Right lobe of liver (tissue), 6 donors: ENCODE measurements around the gene DNPH1. TPM values are rescaled to one million over a fixed set of nuclear protein-coding genes. Genes with fewer than 3 reads are reported as not detected.
A peak's percentile ranks its signal among the peaks of the same experiment; 100 is the strongest.

Experiments used
- ATAC-seq, 4 donors: fragments of 200-7000 bp; cut with Tn5 transposase; one replicate each; pipeline ENCODE4 v1.9.1; 2020; ENCODE audit warnings: mild to moderate bottlenecking in 4 of 4, moderate library complexity in 4 of 4
- DNase-seq, 3 donors: peaks; one replicate each; pipeline ENCODE4 v3.0.0-alpha.2; 2020
- H3K27ac ChIP-seq, 3 donors: fragments of 200-600 bp; one replicate each; pipeline ENCODE4 v1.8.0; 2022
- H3K27me3 ChIP-seq, 2 donors: fragments of 200-600 bp; one replicate each; pipeline ENCODE4 v1.8.0; 2022
- H3K36me3 ChIP-seq, 4 donors: fragments of 200-600 bp; sonication (generic) in 1 of 4; one replicate each; pipeline versions ENCODE4 v1.5.1 to v1.8.0; 2017 to 2022; ENCODE audit warnings: control low read depth in 1 of 4
- H3K4me1 ChIP-seq, 4 donors: fragments of 200-600 bp; sonication (generic) in 1 of 4; one replicate each; pipeline versions ENCODE4 v1.5.1 to v1.8.0; 2017 to 2022; ENCODE audit warnings: control low read depth in 1 of 4
- H3K4me3 ChIP-seq, 3 donors: fragments of 200-600 bp; one replicate each; pipeline ENCODE4 v1.8.0; 2022
- H3K9me3 ChIP-seq, 4 donors: fragments of 200-600 bp; sonication (generic) in 1 of 4; one replicate each; pipeline versions ENCODE4 v1.5.1 to v1.8.0; 2017 to 2022; ENCODE audit warnings: control low read depth in 1 of 4
- CTCF ChIP-seq, 4 donors: fragments of 200-600 bp in 3 of 4; fragments of 450-650 bp in 1 of 4; IDR thresholded peaks; one replicate each; pipeline versions ENCODE4 v1.5.1 to v1.8.0; 2016 to 2022; ENCODE audit warnings: antibody characterized with exemption in 4 of 4, mild to moderate bottlenecking in 2 of 4
- POLR2A ChIP-seq: fragments of 450-650 bp; IDR thresholded peaks from one replicate; pipeline ENCODE4 v1.6.1; 2017; ENCODE audit warnings: antibody characterized with exemption, mild to moderate bottlenecking
- WGBS: methylation state at CpG from one replicate; pipeline ENCODE4 v1.1.6; 2018; ENCODE audit warnings: low coverage, low lambda C conversion rate; ENCODE audit not compliant: insufficient coverage; ENCODE audit errors: missing lambda C conversion rate; 5-methylcytosine and 5-hydroxymethylcytosine counted together
- intact Hi-C, 2 donors: fragments of 100-400 bp; cut with DNase I; formaldehyde crosslinking; loops; one replicate each; pipeline versions ENCODE4 v1.11.2 to v1.14.1; 2022
- total RNA-seq, 6 experiments: library from RNA; depleted of rRNA in 2 of 6; stranded (reverse); fragments of >200 nt in 2 of 6; fragmentation: NEBNext Ultra II Directional in 3 of 6; extraction: Animal tissue kit (Norgen Biotek cat#: 25700) in 3 of 6; gene quantifications; one replicate each; pipeline versions ENCODE4 v1.1.0 to v1.2.4, GENCODE V29; 2016 to 2023
- donor health status: DM: no; HTN: yes; CAD: no.
- donor health status: DM: no; HTN: no; CAD: no.
- donor health status: DM: no; HTN: no; CAD: no.
- donor health status: DM: no; HTN: yes; CAD: no.
- donor health status: DM: no; HTN: yes; CAD: no.

DNPH1 gene
- total RNA-seq, 6 experiments from 2014 or later, result 50.7 to 107 (median 62.4) TPM

- intact Hi-C loops, result no loop called here
- Histone ChIP-seq H3K4me3 (no peak overlapping the region), H3K36me3 (no peaks in the 10 kb centered on the region), H3K27ac (no peak overlapping the region), H3K4me1 (no peaks in the 10 kb centered on the region), H3K27me3 (no peaks in the 10 kb centered on the region), H3K9me3 (no peaks in the 10 kb centered on the region)
- DNase-seq (peak in 1 of 3 donors; percentile 14), ATAC-seq (no peak)
- 77% methylated on average over 9 of the region's 12 CpGs for whole genome bisulfite sequencing
- TF ChIP-seq POLR2A (no peak), CTCF (IDR thresholded peaks at IDR 0.05) (no peak)
These were observed 28.3 kb upstream of the DNPH1 start for GRCh38 chr6:43257367-43258145.

GRCh38 chr6:43256670-43257366 lies 27.5 kb upstream of the DNPH1 start:
- H3K27me3 ChIP-seq, result no peaks in the 10 kb centered on the region
- ATAC-seq (no peak), DNase-seq (no peak)
- H3K36me3 ChIP-seq, result no peaks in the 10 kb centered on the region
- no peaks in the 10 kb centered on the region for H3K4me1 ChIP-seq
- H3K4me3 ChIP-seq, result no peak overlapping the region
- no peak overlapping the region for H3K27ac ChIP-seq
- no peaks in the 10 kb centered on the region for H3K9me3 ChIP-seq
- TF ChIP-seq POLR2A (no peak), CTCF (IDR thresholded peaks at IDR 0.05) (no peak)
- intact Hi-C loops, result no loop called here
- WGBS, result 82% methylated on average over 5 of the region's 9 CpGs

- Histone ChIP-seq H3K4me3 (no peak overlapping the region), H3K9me3 (no peaks in the 10 kb centered on the region), H3K27me3 (no peaks in the 10 kb centered on the region), H3K4me1 (no peaks in the 10 kb centered on the region), H3K36me3 (no peaks in the 10 kb centered on the region), H3K27ac (no peak overlapping the region)
- WGBS, result 30% methylated on average over 2 of the region's 11 CpGs
- TF ChIP-seq POLR2A (no peak), CTCF (IDR thresholded peaks at IDR 0.05) (no peak)
- no peak for DNase-seq
- intact Hi-C loops, result no loop called here
- no peak for ATAC-seq
These were observed 26.2 kb upstream of the DNPH1 start for GRCh38 chr6:43255408-43256054.

GRCh38 chr6:43254846-43255245 lies 25.6 kb upstream of the DNPH1 start:
- H3K27me3 ChIP-seq, result no peaks in the 10 kb centered on the region
- no peak for ATAC-seq
- intact Hi-C loops, result no loop called here

More at GRCh38 chr6:43254846-43255245, 25.6 kb upstream of the DNPH1 start:
- Histone ChIP-seq H3K9me3 (no peaks in the 10 kb centered on the region), H3K27ac (no peak overlapping the region), H3K4me3 (no peak overlapping the region), H3K36me3 (no peaks in the 10 kb centered on the region), H3K4me1 (no peaks in the 10 kb centered on the region)
- no peak for DNase-seq
- WGBS, result 67% methylated on average over 3 of the region's 11 CpGs
- TF ChIP-seq CTCF (IDR thresholded peaks at IDR 0.05) (no peak), POLR2A (no peak)
